ENCODE data around the gene QKI. TPM values are rescaled to one million over a fixed set of nuclear protein-coding genes. Genes with fewer than 3 reads are reported as not detected.

QKI gene
- total RNA-seq, 1 experiment from 2014 or later = 176 TPM

DNA sequence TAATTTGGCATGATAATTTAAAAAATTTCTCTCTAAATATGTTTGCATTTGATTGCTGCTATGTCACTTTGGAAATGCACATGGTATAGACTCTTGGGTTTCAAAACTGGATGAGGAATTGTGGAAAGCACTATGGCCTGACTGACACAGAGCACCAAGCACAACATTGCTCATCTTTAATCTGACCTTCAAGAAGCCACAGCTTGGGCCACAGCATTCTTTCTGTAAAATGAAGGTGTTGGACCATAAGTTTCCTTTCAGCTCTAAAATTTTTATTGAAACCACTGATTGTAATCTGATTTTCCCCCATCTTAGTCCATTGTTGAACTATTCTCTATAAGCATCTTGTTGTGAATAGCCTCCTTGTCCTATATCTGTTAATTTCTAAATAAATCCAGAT, 41.0 kb downstream of the QKI start:
- Histone ChIP-seq H2BK120ac (ENCODE audit: low read depth, low read length, poor library complexity, severe bottlenecking) (no peak overlapping the region), H2BK20ac (ENCODE audit: low read depth, low read length, poor library complexity, severe bottlenecking) (no peak overlapping the region), H3K79me1 (ENCODE audit: insufficient read depth, low read depth, low read length, poor library complexity, severe bottlenecking) (peaks cover 5% of the 10 kb centered on the region), H3K4ac (ENCODE audit: low read depth, low read length) (no peak overlapping the region), H2AFZ (ENCODE audit: low read length) (no peak overlapping the region), H4K5ac (ENCODE audit: insufficient read length, low read depth, low read length) (no peak overlapping the region), H3T11ph (ENCODE audit: low read length) (no peak overlapping the region), H2BK5ac (ENCODE audit: insufficient read length, low read length) (no peak overlapping the region), H3K27me3 (ENCODE audit: insufficient read depth, low read length) (no peaks in the 10 kb centered on the region), H3K4me1 (ENCODE audit: insufficient read depth, low read length) (no peaks in the 10 kb centered on the region; the same call in none of the 2 replicates), H4K91ac (ENCODE audit: insufficient read length, low read depth, low read length) (no peak overlapping the region), H3K14ac (ENCODE audit: insufficient read depth, low read length) (no peak overlapping the region), H3K23me2 (ENCODE audit: insufficient read length, low read depth, low read length, poor library complexity, severe bottlenecking) (no peaks in the 10 kb centered on the region), H3K79me2 (ENCODE audit: insufficient read depth, low read length) (peaks cover 19% of the 10 kb centered on the region; the same call in 1 of the 2 replicates), H3K56ac (ENCODE audit: insufficient read length, low read depth, low read length) (no peak overlapping the region), H3K23ac (ENCODE audit: insufficient read length, low read depth, low read length) (no peak overlapping the region), H3K9ac (ENCODE audit: extremely low read depth, insufficient read length, low read length) (no peak overlapping the region), H3K4me2 (ENCODE audit: insufficient read depth, insufficient read length, low read length) (no peak overlapping the region), H2AK5ac (ENCODE audit: insufficient read length, low read length) (no peak overlapping the region), H2BK12ac (ENCODE audit: insufficient read length, low read depth, low read length) (no peak overlapping the region), H3K9me3 (ENCODE audit: control insufficient read depth, low read depth, low read length) (no peaks in the 10 kb centered on the region), H3K18ac (ENCODE audit: insufficient read length, low read depth, low read length) (no peak overlapping the region), H3K27ac (ENCODE audit: insufficient read length, low read depth, low read length) (no peak overlapping the region), H2BK15ac (ENCODE audit: low read depth, low read length) (no peak overlapping the region), H4K8ac (replicated peaks; ENCODE audit: insufficient read length, low read depth, low read length) (no peak overlapping the region), H4K20me1 (ENCODE audit: control insufficient read depth, insufficient read depth, insufficient read length) (no peaks in the 10 kb centered on the region)
- H3K36me3 Mint-ChIP-seq (ENCODE audit: insufficient read depth in 1 of 3, low read depth in 3 of 3) = peaks cover 4 to 10% (median 7%) of the 10 kb centered on the region in 3 experiments; a peak in 5 of 7 replicates
- no peak for DNase-seq
- H3K4me1 Mint-ChIP-seq = peaks cover 29 to 34% of the 10 kb centered on the region in 2 experiments
- no peak overlapping the region for H3K27ac Mint-ChIP-seq
- TF ChIP-seq, protein P1, sequence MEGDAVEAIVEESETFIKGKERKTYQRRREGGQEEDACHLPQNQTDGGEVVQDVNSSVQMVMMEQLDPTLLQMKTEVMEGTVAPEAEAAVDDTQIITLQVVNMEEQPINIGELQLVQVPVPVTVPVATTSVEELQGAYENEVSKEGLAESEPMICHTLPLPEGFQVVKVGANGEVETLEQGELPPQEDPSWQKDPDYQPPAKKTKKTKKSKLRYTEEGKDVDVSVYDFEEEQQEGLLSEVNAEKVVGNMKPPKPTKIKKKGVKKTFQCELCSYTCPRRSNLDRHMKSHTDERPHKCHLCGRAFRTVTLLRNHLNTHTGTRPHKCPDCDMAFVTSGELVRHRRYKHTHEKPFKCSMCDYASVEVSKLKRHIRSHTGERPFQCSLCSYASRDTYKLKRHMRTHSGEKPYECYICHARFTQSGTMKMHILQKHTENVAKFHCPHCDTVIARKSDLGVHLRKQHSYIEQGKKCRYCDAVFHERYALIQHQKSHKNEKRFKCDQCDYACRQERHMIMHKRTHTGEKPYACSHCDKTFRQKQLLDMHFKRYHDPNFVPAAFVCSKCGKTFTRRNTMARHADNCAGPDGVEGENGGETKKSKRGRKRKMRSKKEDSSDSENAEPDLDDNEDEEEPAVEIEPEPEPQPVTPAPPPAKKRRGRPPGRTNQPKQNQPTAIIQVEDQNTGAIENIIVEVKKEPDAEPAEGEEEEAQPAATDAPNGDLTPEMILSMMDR (conservative IDR thresholded peaks at IDR 0.05) = no peak
- no peaks in the 10 kb centered on the region for H3K27me3 Mint-ChIP-seq (ENCODE audit: low read depth)
- H3K9me3 Mint-ChIP-seq = peaks cover 0 to 1% of the 10 kb centered on the region in 2 experiments; a peak in 1 of 5 replicates
- H3K4me3 Mint-ChIP-seq = no peak overlapping the region
